Posterior cingulate gyrus (tissue), 11 donors: ENCODE data around the gene CUL3.
A peak's percentile ranks its signal among the peaks of the same experiment; 100 is the strongest.
"Not testable (repeated sequence)": the region's sequence is repeated elsewhere in the genome, so short reads cannot be mapped to it uniquely, and the experiment has no call there.

Experiments
- DNase-seq, 10 donors: peaks; one replicate each; pipeline versions ENCODE4 v3.0.0 to v3.0.0-alpha.2; 2020 to 2021; ENCODE audit warnings: mixed read lengths in 3 of 10
- intact Hi-C: fragments of 100-400 bp; cut with DNase I; formaldehyde crosslinking; loops from one replicate; pipeline ENCODE4 v1.15.1; 2023

CUL3 gene

DNA sequence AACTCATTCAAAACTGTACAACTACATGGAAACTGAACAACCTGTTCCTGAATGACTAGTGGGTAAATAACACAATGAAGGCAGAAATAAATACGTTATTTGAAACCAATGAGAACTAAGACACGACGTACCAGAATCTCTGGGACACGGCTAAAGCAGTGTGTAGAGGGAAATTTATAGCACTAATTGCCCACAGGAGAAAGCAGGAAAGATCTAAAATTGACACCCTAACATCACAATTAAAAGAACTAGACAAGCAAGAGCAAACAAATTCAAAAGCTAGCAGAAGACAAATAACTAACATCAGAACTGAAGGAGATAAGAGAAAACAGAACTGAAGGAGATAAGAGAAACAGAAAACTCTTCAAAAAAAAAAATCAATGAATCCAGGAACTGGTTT, 97.2 kb downstream of the CUL3 start:
- DNase-seq, intact Hi-C loops: not testable (repeated sequence)

DNA sequence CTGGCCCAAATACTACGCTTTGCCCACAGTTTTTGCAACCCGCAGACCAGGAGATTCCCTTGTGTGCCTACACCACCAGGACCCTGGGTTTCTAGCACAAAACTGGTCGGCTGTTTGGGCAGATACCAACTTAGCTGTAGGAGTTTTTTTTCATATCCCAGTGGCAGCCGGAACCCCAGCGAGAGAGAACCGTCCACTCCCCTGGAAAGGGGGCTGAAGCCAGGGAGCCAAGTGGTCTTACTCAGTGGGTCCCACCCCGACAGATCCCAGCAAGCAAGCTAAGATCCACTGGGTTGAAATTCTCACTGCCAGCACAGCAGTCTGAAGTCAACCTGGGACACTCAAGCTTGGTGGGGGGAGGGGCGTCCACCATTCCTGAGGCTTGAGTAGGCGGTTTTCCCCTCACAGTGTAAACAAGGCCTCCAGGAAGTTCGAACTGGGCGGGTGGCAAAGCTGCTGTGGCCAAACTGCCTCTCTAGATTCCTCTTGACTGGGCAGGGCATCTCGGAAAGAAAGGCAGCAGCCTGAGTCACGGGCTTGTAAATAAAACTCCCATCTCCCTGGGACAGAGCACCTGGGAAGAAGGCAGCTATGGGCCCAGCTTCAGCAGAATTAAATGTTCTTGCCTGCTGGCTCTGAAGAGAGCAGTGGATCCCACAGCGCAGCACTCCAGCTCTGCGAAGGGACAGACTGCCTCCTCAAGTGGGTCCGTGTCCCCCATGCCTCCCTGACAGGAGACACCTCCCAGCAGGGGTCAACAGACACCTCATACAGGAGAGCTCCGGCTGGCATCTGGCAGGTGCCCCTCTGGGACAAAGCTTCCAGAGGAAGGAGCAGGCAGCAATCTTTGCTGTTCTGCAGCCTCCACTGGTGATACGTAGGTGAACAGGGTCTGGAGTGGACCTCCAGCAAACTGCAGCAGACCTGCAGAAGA, 99.8 kb downstream of the CUL3 start:
- DNase-seq = peak in 1 of 10 donors; percentile 54
- intact Hi-C loops = not testable (repeated sequence)

DNA sequence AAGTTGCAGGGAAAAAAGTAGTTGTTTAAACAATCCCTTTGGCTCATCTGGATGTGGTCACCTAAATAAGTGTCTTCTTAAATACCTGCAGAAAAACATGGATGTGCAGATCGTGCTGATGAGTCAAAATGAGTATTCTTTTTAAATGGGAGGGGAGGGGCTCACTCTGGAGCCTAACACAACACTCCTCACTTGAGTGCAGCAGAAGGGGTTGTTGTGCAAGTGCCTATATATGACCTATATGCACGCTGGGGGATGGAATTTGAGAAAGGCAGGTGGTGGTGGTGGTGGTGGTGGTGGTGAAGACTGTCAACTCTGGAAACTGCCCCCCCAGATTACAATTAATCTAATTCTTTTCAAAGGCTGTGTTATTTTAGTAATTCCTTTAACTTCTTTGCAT, 105.3 kb downstream of the CUL3 start:
- no peak for DNase-seq
- intact Hi-C loops = no loop called here

DNA sequence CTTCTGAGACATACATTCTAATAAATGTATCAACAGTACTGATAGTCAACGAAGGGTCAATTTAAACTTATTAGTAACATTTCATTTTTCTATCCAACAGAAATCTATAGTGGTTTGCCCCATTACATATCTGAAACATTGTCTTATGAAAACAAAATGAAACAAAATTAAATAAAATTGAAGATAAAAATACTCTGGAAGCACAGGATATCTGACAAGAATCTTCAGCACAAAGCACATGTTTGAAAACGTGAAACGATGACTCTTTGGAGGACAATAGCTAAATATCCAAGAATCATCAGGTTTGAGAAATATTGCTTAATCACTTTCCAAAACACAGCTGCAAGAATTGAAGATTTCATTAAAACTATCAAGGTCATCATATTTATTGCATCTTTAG, 112.3 kb downstream of the CUL3 start:
- intact Hi-C loops = no loop called here
- no peak for DNase-seq

DNA sequence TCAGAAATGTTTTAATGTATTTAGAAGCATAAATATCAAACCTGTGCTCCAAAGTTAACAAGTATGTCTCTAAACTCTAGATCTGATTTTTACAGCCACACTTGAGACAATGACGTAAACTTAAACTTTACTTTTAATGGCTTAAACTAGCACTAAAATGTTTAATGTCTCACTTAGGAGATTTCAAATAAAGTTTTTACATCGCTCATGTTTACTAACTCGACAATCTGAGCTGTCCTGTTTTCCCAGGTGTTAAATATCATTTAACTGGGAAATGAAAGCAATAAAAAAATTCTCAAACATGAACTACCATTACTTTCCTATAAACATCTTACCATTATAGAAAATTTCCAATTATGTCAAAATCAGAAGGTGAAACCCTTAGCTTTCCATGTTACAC, 113.0 kb downstream of the CUL3 start:
- no peak for DNase-seq
- intact Hi-C loops = no loop called here

DNA sequence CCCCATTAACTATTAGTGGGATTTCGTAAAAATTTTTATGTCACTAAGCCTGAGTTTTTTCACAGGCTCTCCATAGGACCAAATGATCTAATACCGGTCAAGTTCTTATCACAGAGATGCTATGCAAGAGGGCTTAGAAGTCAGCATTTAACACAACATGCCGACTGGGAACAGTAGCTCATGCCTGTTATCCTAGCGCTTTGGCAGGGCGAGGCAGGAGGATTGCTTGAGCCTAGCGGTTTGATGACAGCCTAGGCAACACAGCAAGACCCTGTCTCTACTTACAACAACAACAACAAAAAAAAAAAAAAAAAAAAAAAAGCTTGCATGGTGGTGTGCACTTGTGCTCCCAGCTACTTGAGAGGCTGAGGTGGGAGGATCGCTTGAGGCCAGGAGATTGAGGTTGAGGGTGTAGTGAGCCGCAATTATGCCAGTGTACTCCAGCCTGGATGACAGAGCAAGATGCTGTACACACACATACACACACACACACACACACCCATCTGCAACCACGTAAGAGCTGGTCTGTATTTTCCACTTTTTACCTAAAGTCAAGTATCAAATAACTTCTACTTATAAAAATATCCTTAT, 115.7 kb downstream of the CUL3 start:
- DNase-seq = no peak
- intact Hi-C loops = no loop called here

DNA sequence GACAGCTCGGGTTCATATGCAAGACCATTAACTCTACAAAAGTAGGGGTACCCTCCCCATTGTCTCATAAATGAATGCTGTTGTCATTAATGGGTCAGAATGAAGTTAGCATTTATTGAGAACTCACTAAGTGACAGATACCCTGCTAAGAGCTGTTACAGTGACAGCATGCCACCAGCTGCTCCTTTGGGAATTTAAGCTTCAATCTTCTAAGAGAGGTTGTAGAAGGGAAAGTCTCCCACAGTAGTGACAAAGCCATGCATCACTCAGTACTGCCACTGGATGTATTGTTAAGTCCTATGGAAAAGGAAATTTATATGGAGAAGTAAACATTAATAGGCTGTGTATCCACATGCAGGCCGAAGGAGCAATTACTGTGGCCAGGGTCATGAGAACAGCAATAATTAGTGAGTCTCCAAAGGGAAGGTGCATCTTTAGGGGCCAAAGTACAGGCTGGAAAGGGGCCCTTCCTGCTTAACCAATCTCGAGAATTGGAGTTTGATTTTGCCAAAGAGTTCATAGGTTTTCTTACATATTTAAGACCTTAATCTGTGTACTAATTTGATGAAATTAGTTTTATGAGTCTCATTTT, 118.8 kb downstream of the CUL3 start:
- no peak for DNase-seq
- intact Hi-C loops = no loop called here

DNA sequence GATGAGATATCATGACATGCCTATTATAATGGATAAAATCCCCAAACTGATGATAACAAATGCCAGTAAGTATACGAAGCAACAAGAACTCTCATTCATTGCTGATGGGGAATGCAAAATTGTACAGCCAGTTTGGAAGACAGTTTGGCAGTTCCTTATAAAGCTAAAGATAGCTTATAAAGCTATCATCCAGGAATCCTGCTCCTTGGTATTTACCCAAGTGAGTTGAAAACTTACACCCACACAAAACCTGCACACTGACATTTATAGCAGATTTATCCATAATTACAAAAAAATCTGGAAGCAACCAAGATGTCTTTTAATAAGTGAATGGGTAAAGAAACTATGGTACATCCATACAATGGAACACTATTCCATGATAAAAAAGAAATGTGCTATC, 123.8 kb downstream of the CUL3 start:
- DNase-seq = no peak
- intact Hi-C loops = no loop called here

DNA sequence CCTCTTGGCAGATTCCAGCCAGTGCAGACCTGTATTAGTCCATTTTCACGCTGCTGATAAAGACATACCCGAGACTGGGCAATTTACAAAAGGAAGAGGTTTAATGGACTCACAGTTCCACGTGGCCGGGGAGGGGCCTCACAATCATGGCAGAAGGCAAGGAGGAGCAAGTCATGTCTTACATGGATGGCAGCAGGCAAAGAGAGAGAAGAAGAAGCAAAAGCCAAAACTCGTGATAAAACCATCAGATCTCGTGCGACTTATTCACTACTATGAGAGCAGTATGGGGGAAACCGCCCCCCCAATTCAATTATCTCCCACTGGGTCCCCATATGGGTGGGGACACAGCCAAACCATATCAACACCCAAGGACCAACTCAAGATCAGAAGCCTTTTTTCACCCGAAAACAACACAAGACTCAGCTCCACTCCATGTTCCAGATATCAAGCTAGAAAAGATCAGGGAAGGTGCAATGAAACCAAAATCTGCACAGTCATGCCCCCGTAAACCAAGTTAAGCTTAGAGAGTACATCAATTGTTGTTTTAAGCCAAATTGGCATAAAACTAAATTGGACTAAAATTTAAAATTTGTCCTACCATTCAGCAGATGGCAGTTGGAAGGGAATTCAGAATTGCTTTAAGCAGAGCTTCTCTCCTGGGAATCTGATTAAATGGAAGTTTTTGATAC, 127.6 kb downstream of the CUL3 start:
- intact Hi-C loops = no loop called here
- DNase-seq = no peak

DNA sequence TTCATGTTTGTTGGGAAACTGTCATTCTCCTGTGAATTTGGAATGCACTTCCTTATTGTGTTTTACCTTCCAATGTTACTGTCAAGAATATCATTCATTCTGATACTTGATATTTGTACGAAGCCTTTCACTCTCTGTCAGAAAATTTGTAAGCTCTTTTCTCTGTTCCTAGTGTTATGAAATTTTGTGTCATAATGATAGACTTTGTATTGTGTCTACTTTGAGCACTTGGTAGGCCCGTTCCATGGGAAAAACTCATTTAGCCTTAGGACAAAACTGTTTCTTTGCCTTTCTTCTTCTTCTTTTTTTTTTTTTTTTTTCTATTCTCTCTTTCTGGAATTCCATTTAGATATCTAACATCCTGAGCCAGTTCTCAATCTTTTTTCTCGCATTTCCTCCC, 131.3 kb downstream of the CUL3 start:
- no peak for DNase-seq
- intact Hi-C loops = no loop called here

DNA sequence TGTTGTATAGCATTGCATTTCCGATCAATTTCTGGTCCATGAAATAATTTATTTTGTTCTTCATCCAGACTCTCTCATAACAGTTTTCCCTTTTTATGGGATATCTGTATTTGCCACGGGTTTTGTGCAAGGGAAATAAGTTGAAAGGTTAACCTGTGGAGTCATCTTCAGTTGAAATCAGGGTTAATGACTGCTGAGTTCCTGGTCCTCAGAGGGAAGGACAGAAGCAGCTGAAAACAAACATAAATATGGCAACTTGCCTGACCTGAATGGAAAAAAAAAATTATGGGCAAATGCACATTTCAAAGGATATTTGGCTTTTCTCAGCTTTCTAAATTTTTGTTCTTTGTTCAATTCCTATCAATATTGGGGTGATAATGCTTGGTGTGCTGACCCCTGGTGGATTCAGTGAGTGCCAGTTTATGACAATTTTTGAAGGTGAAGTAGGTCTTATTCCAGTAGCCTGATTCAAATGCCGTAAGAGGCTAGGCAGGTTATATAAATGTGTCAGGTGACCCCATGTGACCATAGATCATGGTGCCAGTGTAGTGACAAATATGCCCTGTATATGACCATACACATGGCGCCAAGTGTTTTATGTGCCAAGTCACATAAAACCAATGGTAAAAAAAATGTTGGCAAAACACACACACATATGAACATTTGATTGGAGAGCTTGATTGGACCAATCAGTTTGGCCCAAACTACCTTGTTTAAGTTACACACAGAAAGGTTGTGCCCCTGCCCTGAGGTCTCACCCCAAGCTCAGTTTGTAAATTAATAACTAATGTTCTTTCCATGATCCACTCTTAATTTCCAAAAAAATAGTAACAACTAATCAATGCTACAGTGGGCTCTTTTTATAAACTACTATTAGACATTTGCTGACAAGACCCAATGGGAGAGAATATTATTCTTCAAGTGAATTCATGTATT, 135.7 kb downstream of the CUL3 start:
- no peak for DNase-seq
- intact Hi-C loops = loop anchor here (5.0 kb wide), 1 partner anchor 92 kb away; no protein-coding TSS in a partner anchor

DNA sequence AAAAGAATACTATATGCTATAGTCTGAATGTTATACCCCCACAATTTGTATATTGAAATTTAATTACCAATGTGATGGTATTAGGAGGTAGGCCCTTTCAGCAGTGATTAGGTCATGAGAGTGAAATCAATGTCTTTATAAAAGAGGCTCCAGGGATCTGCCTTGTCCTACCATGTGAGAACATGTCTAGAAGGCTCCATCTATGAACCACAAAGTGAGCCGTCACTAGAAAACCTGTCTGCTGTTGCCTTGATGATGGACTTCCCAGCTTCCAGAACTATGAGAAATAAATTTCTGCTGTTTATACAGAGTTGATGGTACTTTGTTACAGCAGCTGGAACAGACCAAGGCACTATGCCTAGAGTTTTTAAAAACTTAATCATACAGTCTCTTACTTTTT, 136.9 kb downstream of the CUL3 start:
- intact Hi-C loops = loop anchor here (5.0 kb wide), 1 partner anchor 91 kb away; no protein-coding TSS in a partner anchor
- DNase-seq = no peak

DNA sequence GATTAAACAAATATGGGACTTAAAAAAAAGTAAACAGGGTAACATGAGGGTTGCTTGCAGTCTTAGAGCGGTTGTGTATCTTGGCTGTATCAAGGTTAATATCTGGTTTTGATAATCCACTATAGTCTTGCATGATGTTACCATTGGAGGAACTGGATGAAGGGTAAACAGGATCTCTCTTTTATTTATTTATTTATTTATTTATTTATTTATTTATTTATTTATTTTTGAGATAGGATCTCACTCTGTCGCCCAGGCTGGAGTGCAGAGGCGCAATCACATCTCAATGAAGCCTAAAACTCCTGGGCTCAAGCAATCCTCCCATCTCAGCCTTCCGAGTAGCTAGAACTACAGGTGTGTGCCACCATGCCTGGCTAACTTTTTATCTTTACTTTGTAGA, 140.4 kb downstream of the CUL3 start:
- no peak for DNase-seq
- intact Hi-C loops = loop anchor here (5.0 kb wide), 1 partner anchor 87 kb away; no protein-coding TSS in a partner anchor

DNA sequence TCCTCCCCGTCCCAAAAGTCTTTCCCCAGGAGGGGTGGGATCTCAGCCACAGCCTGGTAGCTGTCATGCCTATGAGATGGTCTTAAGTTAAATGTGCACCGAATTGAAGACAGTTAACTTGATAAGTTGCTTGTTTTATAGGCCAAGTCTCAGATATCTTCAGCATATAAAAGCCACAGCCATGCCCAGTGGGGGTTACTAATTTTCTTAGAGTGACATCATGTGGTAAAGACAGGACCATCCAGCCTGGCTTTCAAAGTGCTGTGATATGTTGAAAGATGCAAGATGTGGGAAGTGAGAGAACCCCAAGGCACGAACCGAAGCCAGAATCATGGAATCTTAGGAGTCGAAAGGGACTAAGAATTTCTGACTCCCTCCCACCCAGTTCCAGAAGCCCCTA, 141.1 kb downstream of the CUL3 start:
- no peak for DNase-seq
- intact Hi-C loops = no loop called here

DNA sequence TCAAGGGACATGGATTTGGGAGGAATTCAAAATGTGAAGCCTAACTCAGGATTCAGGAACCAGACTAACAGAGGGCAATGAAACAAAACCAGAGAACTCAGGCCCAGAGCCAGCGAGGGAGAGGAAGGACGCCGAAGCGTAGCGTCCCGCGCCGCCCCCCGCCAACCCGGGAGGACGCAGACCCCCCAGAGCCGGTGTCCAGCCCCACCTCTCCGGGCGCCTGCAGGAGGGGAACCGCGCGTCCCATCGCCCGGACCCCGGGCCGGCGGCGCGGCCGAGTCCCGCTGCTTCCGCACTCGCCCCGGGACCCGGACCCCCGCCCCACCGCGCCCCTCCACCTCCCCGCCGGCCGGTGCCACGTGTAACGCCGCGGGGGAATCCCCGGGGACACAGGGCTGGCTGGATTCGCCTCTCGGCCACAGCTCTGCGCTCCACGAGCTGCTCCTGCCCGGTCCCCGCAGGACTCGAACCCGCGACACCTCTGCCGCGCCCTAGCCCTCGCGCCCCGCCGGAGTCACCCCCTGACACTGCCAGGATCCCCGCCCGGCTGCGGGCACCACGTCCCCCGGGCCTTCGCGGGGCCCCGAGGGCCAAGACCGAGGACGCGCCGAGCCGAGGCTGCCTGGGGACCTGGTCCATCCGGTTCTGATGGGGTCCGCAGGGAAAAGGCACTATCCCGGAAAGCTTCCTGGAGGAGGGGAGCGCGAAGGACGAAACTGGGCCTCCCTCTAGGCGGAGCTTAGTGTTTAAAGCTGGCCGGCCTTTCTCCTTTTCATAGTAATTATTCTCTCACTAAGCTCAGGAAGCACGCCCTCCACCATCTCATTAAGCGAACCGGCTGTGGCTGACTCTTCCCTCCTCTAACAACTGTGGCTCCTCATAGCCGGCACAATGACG, 142.8 kb downstream of the CUL3 start:
- intact Hi-C loops = no loop called here
- DNase-seq = peak in 2 of 10 donors; percentile 65 to 80

DNA sequence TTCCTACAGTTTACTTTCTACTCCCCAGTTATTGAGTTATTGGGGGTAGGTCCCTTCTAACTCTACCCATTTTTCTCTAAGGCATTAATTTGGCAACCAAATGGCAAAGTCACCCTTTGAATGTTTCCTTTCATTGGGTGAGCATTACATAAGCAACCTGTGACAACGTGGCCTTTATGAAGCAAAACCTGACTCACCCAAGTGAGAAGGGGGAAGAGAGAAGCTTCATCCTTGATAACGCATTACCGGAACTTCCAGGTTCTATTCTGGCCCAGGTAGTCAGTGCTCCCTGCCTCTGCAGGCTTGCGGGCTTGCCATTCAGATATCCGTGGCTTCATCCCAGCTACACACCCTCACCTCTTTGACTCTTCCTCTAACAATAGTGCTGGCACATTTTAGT, 144.2 kb downstream of the CUL3 start:
- no peak for DNase-seq
- intact Hi-C loops = no loop called here

DNA sequence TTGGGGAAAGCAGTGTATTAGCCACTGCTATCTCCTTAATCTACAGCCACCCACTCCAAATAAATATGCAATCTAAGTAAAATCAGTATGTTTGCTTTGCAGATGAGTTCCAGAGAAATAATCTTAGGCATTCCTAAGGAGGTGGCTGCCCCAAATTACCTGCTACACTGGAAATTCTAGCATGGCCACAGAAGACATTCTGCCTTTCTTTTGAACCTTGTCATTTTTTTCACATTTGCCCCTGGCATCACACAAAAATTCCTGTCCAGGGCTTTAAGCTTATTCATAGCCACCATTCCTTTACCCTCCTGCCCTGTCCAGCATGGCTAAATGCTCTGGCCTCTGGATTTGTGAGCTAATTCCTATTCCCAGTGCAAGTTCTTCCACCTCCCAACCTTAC, 146.4 kb downstream of the CUL3 start:
- no peak for DNase-seq
- intact Hi-C loops = no loop called here

DNA sequence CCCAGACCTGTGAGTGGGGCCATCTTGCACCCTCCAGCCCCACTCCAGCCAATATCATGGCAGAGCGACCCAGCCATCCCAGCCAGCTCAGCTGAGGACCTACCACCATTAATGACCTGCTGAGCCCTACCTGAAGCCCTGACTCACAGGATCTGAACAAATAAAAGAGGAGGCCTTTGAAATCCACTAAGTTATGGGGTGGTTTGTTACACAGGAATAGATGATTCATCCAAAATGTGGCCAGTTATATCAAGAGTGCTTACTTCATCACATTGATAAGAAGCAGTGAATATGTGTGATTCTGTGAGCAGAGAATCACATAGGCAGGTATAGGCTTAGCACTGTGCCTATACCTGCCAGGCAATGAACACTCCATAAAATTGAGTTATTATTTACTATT, 148.5 kb downstream of the CUL3 start:
- DNase-seq = no peak
- intact Hi-C loops = no loop called here

DNA sequence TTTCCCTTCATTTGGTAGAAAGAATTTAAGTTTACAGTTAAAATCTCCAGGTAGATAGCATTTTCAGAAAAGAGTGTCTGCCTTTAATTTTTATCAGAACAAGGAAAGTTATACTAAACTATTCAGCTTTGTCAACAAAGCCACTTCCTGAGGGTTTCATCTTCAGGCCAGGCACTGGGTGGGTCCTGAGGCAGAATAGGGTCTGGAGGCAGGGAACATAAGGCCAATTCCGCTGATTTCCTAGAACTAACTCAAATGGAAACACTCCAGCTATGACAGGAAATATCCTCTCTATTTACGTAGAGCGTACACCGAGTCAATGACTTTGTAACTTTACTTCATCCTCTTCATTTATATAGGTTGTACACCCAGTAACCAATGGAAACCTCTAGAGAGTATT, 150.5 kb downstream of the CUL3 start:
- no peak for DNase-seq
- intact Hi-C loops = no loop called here
